DMS53 (cell line): ENCODE data around the gene KRTAP2-3.
"Not testable (repeated sequence)": the region's sequence is repeated elsewhere in the genome, so short reads cannot be mapped to it uniquely, and the experiment has no call there.

Experiments used
- DNase-seq: peaks from one replicate; lab custom pipeline; 2025; lab: John Stamatoyannopoulos, UW

Gene KRTAP2-3

DNA sequence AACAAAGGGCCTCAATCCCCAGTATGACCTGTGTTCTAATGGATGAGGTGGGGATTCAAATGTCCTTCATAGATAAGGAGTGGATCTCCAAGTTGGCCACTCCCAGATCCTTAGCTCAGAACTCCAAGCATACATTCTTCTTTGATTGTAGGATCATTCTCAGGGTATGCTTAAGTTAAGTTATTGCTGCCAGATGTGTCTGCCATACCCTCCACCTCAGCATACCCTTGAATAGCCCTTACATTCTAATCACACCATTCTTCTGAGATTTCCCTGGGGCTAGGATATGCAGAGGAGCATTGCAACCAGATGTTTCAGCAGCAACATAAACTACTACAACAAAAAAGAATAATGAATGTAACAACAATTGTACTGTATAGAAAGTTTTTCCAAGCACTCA lies 7.4 kb upstream of the KRTAP2-3 start:
- no peak for DNase-seq

DNA sequence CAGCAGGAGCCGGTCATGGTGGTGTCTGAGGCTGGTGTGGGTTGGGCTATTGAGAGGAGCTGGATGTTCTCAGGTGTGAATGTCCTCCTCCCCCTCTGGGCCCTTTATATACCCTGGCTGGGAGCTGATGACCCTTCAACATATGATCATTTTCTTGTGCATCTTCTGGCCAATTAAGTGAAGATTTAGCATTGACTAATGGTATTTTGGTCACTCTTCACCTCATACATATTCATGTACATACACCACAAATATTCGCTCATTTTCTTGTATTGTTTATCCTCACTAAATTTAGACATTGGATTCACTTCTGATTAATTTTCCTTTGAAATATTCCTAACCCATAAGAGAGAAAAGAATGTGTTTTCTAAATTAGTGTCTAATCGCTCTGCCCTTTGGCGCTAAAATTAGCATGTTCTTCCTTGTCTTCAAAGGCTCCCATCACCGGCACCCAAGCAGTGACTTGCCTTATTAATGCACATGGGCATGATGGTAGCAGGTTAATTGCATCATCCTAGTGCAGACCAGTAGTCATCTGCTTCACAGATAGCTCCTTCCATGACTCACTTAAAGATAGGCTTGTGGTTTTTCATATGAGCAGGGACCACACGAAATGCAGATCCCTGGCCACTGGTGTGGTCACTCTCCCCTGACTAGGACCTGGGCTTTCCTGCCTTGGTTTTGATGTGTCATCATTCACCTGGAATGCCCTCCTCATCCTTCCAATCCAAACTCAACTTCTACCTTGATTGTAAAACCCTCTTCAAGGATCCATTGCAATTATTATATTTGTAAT lies 6.1 kb upstream of the KRTAP2-3 start, which contains the start of gene KRTAP2-4:
Gene KRTAP2-4 (minus strand): TSS at position 51 of the 796 bp plus-strand sequence. CDS start 34 bp downstream, at position 17.
- no peak for DNase-seq

DNA sequence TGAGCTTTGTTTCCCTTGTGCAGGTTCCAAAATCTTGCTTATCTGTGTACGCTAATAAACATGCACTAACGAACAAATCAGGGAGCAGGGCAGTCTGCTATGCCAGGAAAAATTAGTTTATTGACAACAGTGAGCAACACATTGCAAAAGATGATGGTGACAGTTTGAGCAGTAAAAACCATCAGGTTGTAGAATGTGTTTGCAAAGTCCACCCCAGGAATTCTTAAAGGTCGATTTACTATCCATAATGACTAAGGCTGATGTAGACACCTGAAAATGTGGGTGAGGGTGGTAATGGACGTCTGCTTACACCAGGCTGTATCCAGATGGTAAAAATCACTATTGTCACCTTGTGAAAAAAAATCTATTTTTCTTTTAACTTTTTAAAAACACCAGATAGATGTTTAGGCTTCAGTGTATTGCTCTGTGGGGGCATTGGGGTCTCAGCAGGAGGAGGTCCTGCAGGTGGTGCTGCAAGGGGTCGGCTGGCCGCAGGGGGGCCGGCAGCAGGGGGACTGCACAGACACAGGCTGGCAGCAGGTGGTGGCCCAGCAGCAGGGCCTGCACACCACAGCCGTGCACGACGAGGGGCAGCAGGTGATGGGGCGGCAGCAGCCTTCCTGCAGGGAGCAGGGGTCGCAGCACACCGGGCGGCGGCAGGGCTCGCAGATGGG lies 5.2 kb upstream of the KRTAP2-3 start:
- not testable (repeated sequence) for DNase-seq

DNA sequence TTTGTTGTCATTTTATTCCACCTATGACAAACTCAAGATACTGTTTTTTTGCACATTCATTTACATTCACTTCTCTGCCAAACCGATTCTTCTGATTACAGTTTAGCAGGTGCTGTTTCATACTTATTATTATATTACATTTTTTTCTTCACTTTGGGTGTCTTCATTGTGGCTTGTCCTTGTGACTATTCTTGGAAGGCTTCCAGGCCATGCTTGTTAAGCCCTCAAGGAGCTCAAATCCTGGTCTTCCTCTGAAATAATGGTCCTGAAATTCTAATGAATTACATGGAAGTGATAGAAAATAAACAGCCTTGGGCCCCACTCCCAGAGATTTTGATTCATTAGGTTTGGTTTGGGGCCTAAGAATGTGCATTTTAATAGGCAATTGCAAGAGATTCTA lies 4.4 kb upstream of the KRTAP2-3 start:
- DNase-seq, result no peak

DNA sequence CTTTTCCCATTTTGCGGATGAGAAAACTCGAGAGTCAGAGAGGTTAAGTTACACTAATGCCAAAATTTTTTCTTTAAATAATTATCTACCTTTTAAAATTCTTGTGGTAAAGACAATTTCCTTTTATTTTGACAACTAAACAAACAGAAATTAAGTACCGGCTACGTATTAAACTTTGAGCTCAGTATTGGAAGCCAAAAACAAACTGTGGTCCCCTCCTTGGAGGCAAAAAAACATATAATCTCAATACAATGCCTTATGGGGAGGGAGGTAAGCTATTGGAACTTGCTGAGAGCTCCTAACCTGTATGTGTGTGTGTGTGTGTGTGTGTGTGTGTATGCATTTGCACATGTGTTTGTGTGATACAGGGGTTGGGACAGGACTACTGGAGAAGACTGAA lies 3.5 kb upstream of the KRTAP2-3 start:
- DNase-seq, result no peak

DNA sequence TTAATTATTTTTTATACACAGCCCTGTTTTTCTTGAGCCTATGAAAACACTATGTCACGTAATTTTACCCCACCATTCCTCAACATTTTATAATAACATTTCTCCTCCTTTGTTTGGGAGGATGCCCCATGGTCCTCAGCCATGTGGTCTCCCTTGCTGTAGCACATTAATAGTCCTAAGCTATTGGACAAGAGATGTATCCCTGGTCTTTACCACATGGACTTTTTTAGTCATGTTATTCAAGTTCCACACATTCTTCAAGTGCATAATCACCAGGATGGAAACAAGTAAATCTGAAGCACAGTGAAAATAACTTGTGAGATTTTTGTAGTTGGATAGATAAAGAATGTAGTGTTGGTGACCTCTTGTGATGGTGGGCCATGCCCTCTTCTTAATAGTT lies 2.0 kb upstream of the KRTAP2-3 start:
- DNase-seq, result no peak

DNA sequence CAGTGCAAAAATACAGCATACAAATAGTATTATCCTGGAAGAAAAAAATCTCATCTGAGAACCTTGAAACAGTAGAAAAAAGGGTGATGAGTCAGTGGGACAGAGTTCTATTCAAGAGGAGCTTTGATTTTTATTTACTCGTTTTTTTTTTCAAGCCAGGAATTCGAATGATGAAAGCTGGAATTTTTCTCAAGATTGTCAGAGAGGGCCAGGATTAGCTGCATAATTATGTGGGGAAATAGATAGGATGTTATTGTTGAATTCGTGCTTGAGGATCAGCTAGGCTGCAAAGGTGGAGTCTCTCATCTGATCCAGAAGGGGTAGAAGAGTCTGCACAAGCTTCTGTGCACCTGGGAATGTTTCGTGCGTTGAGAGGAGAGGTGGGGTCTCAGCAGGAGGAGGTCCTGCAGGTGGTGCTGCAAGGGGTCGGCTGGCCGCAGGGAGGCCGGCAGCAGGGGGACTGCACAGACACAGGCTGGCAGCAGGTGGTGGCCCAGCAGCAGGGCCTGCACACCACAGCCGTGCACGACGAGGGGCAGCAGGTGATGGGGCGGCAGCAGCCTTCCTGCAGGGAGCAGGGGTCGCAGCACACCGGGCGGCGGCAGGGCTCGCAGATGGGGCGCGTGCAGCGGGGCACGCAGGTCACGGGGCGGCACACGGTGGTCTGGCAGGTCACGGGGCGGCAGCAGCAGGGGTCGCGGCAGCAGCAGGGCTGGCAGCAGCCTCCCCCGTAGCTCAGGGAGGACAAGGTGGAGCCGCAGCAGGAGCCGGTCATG lies 450 bp downstream of the KRTAP2-3 start:
- peak; percentile 23 for DNase-seq

DNA sequence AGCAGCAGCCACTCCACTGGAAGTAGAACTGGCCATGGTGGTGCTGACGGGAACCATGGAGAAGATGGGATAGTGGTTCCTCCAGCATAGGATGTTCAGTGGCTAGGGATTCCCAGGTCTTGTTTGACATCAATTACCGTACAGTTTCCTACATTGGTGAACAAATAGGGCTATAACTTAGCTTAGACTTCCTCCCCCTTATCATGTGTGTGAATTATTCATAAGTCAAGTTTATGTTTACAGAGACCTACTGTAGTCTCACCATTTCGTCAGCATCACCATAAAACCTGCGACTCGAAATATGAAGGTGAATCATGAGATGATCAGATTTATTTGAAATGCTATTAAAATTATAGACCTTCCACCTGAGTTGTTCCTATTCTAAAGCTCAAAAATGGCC lies 1.2 kb downstream of the KRTAP2-3 start:
- DNase-seq, result no peak

DNA sequence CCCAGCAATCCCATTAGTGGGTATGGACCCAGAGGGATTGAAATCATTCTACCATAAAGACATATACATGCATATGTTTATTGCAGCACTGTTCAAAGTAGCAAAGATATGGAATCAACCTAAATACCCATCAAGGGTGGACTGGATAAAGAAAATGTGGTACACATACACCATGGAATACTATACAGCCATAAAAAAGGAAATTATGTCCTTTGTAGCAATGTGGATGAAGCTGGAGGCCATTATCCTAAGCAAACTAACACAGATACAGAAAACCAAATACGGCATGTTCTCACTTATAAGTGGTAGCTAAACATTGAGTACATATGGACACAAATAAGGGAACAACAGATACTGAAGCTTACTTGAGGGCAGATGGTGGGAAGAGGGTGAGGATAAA lies 2.4 kb downstream of the KRTAP2-3 start:
- DNase-seq, result no peak

DNA sequence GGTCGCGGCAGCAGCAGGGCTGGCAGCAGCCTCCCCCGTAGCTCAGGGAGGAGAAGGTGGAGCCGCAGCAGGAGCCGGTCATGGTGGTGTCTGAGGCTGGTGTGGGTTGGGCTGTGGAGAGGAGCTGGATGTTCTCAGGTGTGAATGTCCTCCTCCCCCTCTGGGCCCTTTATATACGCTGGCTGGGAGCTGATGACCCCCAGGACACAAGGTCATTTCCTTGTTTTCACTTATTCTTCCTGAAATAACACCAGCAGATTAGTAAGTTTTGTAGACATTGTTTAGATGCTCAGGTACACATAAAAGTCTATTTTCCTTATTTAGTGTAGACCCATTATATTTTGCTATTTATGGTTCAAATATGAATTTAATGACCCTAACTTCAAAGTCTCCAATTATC lies 4.8 kb downstream of the KRTAP2-3 start, which contains the start of gene KRTAP2-2:
Gene KRTAP2-2 (minus strand): TSS at position 101 of the 400 bp plus-strand sequence. CDS start 19 bp downstream, at position 82.
- DNase-seq, result not testable (repeated sequence)

DNA sequence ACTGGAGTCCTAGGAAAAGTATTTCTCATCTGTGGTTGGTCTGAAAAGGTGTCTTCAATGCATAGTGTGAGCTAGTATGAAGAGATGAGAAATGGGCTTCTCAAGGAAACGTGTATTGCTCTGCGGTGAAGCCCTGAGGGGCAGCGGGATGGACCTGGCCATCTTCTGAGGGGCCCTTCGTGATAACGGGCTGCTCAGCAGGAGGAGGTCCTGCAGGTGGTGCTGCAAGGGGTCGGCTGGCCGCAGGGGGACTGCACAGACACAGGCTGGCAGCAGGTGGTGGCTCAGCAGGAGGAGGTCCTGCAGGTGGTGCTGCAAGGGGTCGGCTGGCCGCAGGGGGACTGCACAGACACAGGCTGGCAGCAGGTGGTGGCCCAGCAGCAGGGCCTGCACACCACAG lies 5.4 kb downstream of the KRTAP2-3 start:
- DNase-seq, result not testable (repeated sequence)

DNA sequence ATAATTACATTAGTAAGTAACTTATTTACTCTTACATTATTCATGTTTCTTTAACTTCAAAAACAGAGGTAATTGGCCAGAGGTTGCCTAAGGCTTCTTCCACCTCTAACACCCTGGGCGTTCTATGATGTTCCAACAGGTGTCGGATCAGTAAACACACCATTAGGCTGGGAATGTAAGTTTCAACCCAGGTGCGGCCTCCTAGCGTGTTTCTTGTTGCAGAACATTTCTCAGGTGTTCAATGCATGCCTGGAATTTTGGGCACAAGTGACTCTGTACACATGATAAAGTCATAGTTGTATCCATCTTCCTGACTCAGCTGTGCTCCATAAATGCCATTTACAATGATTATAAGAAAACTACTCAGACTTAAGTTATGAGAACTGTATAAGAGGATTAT lies 5.9 kb downstream of the KRTAP2-3 start:
- DNase-seq, result no peak

DNA sequence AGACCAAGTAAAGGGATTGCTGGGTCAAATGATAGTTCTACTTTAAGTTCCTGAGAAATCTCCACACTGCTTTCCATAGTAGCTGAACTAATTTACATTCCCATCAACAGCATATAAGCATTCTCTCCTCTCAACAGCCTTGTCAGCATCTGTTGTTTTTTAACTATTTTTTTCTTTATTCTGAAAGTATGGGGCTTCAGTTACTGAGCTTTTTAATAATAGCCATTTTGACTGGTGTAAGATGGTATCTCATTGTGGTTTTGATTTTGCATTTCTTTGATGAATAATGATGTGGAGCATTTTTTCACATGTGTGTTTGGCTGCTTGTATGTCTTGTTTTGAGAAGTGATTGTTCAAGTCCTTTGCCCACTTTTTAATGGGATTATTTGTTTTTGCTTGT lies 7.3 kb downstream of the KRTAP2-3 start:
- no peak for DNase-seq

DNA sequence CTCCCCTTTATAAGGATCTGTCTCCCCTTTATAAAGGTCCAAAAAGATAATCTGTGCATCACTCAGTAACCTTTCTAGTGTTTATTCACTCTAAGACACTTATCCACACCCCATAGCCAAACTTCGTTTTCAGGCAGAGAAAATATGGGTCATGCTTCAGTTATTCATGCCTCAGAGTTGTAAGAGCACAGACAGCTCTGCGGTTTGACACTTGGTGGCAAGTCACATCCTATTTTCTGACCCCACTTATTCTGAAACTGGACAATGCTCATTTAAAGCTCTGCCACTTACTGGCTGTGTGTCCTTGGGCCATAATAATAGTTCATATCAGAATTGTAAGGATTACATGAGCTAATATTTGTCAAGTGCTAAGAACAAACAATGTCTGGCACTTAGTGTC lies 10.8 kb downstream of the KRTAP2-3 start:
- DNase-seq, result peak; percentile 8

DNA sequence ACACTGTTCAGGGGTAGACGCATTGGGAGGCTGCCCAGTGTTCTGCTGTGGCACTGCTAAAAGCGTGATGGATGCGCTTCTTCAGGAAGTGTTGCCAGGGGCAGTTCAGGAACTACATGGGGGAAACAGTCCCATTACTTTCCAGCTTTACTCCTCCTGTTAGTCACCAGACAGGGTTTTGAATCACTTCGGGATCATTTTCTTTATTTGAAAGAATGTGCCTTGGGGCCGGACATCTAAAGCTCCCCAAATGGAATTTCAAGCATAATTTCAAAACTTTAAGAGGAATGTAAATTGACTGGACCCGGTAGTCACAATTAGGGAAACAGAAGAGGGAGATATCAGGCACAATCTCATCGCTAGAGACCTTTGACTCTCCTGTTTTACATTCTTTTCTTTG lies 11.5 kb downstream of the KRTAP2-3 start:
- no peak for DNase-seq

DNA sequence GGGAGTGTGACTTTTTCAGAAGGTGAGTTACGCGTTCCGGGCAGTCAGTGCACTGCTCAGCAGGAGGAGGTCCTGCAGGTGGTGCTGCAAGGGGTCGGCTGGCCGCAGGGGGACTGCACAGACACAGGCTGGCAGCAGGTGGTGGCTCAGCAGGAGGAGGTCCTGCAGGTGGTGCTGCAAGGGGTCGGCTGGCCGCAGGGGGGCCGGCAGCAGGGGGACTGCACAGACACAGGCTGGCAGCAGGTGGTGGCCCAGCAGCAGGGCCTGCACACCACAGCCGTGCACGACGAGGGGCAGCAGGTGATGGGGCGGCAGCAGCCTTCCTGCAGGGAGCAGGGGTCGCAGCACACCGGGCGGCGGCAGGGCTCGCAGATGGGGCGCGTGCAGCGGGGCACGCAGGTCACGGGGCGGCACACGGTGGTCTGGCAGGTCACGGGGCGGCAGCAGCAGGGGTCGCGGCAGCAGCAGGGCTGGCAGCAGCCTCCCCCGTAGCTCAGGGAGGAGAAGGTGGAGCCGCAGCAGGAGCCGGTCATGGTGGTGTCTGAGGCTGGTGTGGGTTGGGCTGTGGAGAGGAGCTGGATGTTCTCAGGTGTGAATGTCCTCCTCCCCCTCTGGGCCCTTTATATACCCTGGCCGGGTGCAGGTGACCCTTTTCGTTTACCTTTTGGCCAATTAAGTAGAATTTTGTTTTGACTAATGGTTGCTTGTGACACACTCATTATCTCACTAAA lies 13.0 kb downstream of the KRTAP2-3 start, which contains the start of gene KRTAP2-1:
Gene KRTAP2-1 (minus strand): TSS at position 582 of the 731 bp plus-strand sequence. CDS start 49 bp downstream, at position 533.
- DNase-seq, result not testable (repeated sequence)

DNA sequence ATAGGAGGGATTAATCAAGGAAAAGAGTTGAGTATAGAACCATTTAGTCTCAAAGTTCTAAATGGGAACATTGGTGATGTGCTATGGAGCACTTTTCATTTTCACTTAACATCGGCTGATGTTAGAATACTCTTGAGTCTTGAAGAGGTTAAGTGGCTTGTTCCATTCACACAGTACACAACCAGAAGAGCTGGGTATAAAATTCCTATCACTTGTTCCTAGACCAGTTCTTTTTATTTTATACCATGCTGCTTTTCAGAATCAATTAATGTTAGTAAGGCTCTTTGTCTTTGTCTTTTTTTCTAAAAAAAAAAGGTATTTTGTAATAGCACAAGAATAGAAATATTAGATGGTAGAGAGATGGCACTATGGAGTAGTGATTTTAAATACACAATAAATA lies 17.0 kb downstream of the KRTAP2-3 start:
- no peak for DNase-seq

DNA sequence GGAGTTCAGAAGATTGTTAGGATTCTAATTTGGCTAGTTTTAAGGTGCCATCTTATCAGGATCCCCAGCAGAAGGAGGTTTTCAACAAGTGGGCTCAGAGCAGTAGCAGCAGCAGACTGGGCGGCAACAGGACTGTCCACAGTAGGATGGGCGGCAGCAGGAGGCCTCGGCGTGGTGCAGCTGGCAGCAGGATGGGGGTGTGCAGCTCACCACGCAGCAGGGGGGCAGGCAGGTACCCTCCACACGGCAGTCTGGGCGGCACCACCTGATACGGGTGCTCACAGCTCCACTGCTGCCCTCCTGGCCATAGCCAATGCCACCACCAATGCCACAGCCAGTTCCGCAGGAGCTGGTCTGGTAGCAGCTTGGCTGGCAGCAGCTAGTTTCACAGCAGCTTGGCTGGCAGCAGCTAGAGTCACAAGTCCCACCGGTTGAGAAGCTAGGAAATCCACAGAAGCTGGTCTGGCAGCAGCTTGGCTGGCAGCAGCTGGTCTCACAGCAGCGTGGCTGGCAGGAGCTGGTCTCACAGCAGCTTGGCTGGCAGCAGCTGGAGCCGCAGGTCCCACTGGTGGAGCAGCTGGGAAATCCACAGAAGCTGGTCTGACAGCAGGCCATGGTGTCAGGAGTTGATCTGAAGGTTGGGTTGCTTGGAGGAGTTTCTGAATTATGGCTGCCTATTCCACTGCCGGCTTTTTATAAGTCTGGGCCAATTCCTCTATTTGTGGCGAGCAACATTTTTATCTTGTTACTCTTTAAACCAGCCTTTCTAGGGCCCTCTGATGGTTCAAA lies 18.9 kb downstream of the KRTAP2-3 start, which contains the start of gene KRTAP1-1:
Gene KRTAP1-1 (minus strand): TSS at position 668 of the 789 bp plus-strand sequence. CDS start 53 bp downstream, at position 615.
- peak; percentile 41 for DNase-seq

DNA sequence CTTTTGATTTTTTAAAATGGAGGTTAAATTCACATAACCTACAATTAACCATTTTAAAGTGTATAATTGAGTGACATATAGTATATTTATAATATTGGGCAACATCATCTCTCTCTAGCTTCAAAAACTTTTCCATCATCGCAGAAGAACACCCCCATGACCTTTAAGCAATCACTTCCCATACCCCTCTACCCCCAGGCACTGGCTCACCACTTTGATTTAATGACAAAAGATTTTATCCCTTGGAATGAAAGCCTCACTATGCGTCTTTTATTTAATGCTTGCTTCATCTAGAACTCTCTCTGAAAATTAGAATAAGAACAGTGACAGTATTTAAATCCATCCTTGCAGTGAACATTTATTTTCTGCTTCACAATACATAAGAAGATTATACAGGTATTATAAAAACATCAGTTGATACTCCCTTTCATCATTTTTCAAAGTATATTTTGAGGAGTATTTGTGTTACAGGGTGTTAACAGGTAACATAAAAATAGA lies 22.0 kb downstream of the KRTAP2-3 start:
- DNase-seq, result no peak

DNA sequence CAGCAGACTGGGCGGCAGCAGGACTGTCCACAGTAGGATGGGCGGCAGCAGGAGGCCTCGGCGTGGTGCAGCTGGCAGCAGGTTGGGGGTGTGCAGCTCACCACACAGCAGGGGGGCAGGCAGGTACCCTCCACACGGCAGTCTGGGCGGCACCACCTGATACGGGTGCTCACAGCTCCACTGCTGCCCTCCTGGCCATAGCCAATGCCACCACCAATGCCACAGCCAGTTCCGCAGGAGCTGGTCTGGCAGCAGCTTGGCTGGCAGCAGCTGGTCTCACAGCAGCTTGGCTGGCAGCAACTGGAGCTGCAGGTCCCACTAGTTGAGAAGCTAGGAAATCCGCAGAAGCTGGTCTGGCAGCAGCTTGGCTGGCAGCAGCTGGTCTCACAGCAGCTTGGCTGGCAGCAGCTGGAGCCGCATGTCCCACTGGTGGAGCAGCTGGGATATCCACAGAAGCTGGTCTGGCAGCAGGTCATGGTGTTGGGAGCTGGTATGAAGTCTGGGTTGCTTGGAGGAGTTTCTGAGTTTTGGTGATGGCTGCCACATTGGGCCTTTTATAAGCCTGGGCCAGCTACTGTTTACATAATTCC lies 25.5 kb downstream of the KRTAP2-3 start, which contains the start of gene KRTAP1-3:
Gene KRTAP1-3 (minus strand): TSS at position 529 of the 590 bp plus-strand sequence. CDS start 53 bp downstream, at position 476.
- peak; percentile 28 for DNase-seq
